Retinal pigment epithelial cell (primary cell): Measurements from ENCODE around the gene GATA5.

ENCODE experiments used
- DNase-seq: peaks from one replicate; pipeline ENCODE4 v3.0.0-alpha.2; 2010; ENCODE audit warnings: low read depth
- H3K4me3 ChIP-seq: 2 replicates; pipeline ENCODE4 v1.5.1; 2011; ENCODE audit warnings: mild to moderate bottlenecking, low read length, control low read depth, moderate library complexity
- TF ChIP-seq, protein P1 (sequence below): conservative IDR thresholded peaks from 2 replicates; pipeline ENCODE4 v1.5.1; 2011; ENCODE audit warnings: low read depth, low read length, control low read depth, inconsistent platforms

Gene GATA5

DNA sequence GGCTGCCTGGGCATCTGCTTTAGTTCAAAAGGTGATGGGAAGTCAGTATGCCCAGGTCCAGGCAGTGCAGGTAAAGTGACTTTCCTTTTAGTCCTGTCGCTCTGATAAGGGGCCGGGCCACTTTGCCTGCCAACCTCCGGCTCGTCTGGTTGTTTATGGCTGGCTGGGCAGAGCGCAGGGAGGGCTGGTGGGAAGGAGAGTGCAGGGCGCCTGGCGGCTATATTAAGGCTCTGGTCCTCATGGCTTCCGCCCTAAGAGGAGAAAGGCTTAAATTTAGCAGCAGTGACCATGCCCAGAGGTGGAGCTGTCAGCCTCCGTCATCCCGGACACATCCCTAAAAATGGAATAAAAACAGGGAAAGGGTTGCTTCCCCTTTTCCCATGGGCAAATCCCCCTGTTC, 14.6 kb downstream of the GATA5 start:
- TF ChIP-seq, protein P1, sequence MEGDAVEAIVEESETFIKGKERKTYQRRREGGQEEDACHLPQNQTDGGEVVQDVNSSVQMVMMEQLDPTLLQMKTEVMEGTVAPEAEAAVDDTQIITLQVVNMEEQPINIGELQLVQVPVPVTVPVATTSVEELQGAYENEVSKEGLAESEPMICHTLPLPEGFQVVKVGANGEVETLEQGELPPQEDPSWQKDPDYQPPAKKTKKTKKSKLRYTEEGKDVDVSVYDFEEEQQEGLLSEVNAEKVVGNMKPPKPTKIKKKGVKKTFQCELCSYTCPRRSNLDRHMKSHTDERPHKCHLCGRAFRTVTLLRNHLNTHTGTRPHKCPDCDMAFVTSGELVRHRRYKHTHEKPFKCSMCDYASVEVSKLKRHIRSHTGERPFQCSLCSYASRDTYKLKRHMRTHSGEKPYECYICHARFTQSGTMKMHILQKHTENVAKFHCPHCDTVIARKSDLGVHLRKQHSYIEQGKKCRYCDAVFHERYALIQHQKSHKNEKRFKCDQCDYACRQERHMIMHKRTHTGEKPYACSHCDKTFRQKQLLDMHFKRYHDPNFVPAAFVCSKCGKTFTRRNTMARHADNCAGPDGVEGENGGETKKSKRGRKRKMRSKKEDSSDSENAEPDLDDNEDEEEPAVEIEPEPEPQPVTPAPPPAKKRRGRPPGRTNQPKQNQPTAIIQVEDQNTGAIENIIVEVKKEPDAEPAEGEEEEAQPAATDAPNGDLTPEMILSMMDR: no peak
- DNase-seq: no peak
- no peak overlapping the region for H3K4me3 ChIP-seq

GRCh38 chr20:62460678-62461077, 15.1 kb downstream of the GATA5 start:
- no peak for DNase-seq
- H3K4me3 ChIP-seq: no peak overlapping the region
- TF ChIP-seq, protein P1: no peak

DNA sequence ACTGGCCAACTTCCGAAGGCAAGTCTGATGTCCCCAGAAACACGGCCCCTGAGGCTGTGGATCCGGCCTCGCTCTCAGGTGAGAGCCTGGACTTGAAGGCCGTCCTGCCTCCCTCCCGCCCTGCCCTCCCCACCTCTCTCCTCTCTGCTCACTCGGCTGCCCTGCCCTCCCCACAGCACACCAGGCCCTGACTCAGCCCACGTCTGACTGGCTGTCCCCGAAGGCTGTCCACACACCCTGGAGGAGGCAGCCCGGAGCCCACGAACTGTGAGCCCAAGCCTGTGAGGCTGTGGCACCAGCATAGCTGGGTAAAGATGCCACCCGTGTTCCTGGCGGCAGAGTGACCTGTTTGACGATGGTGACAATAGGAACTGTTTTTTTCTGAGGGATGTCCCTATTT, 16.3 kb downstream of the GATA5 start:
- DNase-seq: no peak
- TF ChIP-seq, protein P1: no peak
- H3K4me3 ChIP-seq: no peak overlapping the region

- DNase-seq: no peak
- TF ChIP-seq, protein P1: no peak
- H3K4me3 ChIP-seq: no peak overlapping the region
Observed at GRCh38 chr20:62458275-62459251, 17.2 kb downstream of the GATA5 start.

DNA sequence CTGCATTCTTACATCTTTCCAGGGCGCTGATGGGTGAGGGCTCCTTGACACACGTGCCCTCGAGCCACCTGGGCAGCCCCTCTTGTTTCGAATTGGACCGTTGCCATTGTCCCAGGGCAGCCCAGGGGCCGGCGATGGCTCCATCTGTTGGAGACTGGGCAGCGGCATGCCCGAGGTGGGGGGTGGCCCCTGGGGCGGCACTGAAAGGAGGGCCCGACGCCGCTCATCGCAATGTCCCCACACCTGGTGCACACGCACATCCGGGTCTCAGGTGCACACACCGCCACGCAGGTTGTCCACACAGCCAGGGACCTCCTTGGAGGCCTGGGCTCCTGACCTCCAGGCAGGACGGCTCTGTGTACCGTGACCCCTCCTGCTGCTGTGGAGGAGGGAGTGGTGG, 18.0 kb downstream of the GATA5 start:
- no peak overlapping the region for H3K4me3 ChIP-seq
- TF ChIP-seq, protein P1: no peak
- DNase-seq: no peak

DNA sequence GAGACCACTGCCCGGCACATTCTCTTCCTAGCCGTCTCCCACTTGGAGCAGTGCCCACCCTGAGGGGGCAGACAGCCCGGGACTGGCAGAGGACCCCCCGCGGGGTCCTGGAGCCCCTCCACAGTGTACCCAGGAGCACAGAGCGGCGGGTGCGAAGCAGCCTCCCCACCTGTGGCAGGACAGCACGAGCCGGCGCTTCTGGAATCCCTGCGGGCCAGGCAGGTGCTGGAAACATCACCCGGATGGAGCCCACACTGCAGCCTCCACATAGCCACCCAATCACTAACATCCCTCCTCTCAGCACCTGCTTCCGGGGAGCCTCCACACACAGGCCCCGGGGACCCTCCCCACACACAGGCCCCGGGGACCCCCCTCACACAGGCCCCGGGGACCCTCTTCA, 18.7 kb downstream of the GATA5 start:
- DNase-seq: no peak

More for the DNA sequence above, 18.7 kb downstream of the GATA5 start:
- TF ChIP-seq, protein P1: no peak
- no peak overlapping the region for H3K4me3 ChIP-seq
